Adrenal gland (tissue), 12 donors: ENCODE results near the gene SH3GLB2. TPM values are rescaled to one million over a fixed set of nuclear protein-coding genes. Genes with fewer than 3 reads are reported as not detected.

Experiments used
- DNase-seq, 7 donors: peaks; one replicate each; pipeline ENCODE4 v3.0.0-alpha.2; 2019 to 2020
- H3K27ac ChIP-seq, 5 donors: fragments of 200-600 bp; sonication (generic) in 4 of 5; 1 replicate in 3 of 5; 2 replicates in 2 of 5; pipeline versions ENCODE4 v1.5.1 to v1.8.0; 2016 to 2020; ENCODE audit warnings: mild to moderate bottlenecking in 1 of 5
- H3K27me3 ChIP-seq: fragments of 200-600 bp; 2 replicates; pipeline ENCODE4 v1.8.0; 2021
- H3K36me3 ChIP-seq, 2 donors: fragments of 200-600 bp; replicated peaks in 1 of 2; 1 replicate in 1 of 2; 2 replicates in 1 of 2; pipeline versions ENCODE4 v1.5.1 to v1.8.0; 2018 to 2022
- H3K4me1 ChIP-seq, 2 donors: fragments of 200-600 bp; replicated peaks in 1 of 2; 1 replicate in 1 of 2; 2 replicates in 1 of 2; pipeline versions ENCODE4 v1.5.1 to v1.8.0; 2018 to 2021
- H3K4me3 ChIP-seq, 4 donors: fragments of 200-600 bp; sonication (generic) in 3 of 4; one replicate each; pipeline ENCODE4 v1.5.1; 2016 to 2018
- H3K9me3 ChIP-seq, 3 donors: fragments of 200-600 bp; sonication (generic) in 1 of 3; replicated peaks in 1 of 3; 1 replicate in 2 of 3; 2 replicates in 1 of 3; pipeline versions ENCODE4 v1.5.1 to v1.8.0; 2016 to 2021
- POLR2A ChIP-seq, 2 donors: fragments of 450-650 bp; IDR thresholded peaks; one replicate each; pipeline ENCODE4 v1.6.1; 2017; ENCODE audit warnings: antibody characterized with exemption in 2 of 2, mild to moderate bottlenecking in 2 of 2, moderate library complexity in 1 of 2
- WGBS, 4 donors: extraction: QIAGEN DNeasy Blood & Tissue Kit in 2 of 4; methylation state at CpG; one replicate each; pipeline versions ENCODE4 v1.1.5 to v1.1.7; 2013 to 2017; 5-methylcytosine and 5-hydroxymethylcytosine counted together
- intact Hi-C, 2 donors: fragments of 100-400 bp; cut with DNase I; formaldehyde crosslinking; loops; one replicate each; pipeline versions ENCODE4 v1.14.1 to v1.15.0; 2022 to 2023
- polyA plus RNA-seq, 3 donors: library from polyadenylated mRNA; stranded (reverse); fragments of 200-250 nt in 2 of 3; fragments of 350-450 nt in 1 of 3; fragmentation: Illumina TruSeq in 1 of 3; extraction: RNeasy Lipid Tissue Mini Kit (QIAGEN cat#74804) in 1 of 3; gene quantifications; one replicate each; pipeline ENCODE4 v1.2.3, GENCODE V29; 2013 to 2014
- total RNA-seq, 9 donors: library from RNA; depleted of rRNA in 4 of 9; stranded (reverse); fragments of >200 nt in 4 of 9; fragments of 120-200 nt in 1 of 9; fragmentation: NEBNext Ultra II Directional in 1 of 9; extraction: Animal tissue kit (Norgen Biotek cat#: 25700) in 1 of 9; gene quantifications; one replicate each; pipeline versions ENCODE4 v1.1.0 to v1.2.4, GENCODE V29; 2013 to 2023
- TF ChIP-seq, protein P1 (sequence below), 6 experiments: fragments of 450-650 bp in 4 of 6; fragments of 200-600 bp in 2 of 6; sonication (generic) in 1 of 6; IDR thresholded peaks; 1 replicate in 5 of 6; 2 replicates in 1 of 6; pipeline versions ENCODE4 v1.5.1 to v1.8.0; 2016 to 2021; ENCODE audit warnings: antibody characterized with exemption in 6 of 6, mild to moderate bottlenecking in 2 of 6, moderate library complexity in 1 of 6
- donor health status: healthy with polysubstance abuse.
- donor health status: Bipolar disorder and iron deficiency.
- donor health status: DM: yes; HTN: yes; CAD: no.
- donor health status: DM: no; HTN: no; CAD: no.
- donor health status: DM: no; HTN: no; CAD: no.
- donor health status: DM: yes; HTN: yes; CAD: no.

SH3GLB2 gene
- total and polyA plus RNA-seq, 12 donors = 26.1 to 301 (median 112) TPM

DNA sequence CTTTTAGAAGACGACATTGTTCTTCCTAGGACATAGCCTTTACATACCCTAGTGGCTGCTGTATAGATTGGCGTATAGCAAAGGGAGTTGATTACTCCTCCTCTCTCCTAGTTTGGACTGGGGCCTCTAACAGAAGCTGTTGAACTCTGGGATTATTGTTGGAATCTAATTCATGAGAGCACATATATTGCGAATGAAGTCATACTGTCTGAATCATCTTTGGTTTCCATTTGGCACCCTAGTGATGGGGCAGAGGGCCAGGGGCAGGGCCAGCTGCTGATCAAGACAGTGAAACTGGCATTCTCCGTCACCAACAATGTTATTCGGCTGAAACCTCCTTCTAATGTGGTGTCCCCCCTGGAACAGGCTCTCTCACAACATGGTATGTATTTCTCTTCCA lies 40.3 kb downstream of the SH3GLB2 start:
- Histone ChIP-seq H3K27ac (peak overlapping the region in 2 of 5 donors; percentile 3 to 23), H3K4me3 (no peak overlapping the region), H3K9me3 (no peaks in the 10 kb centered on the region), H3K27me3 (no peaks in the 10 kb centered on the region), H3K36me3 (peaks cover 0 to 88% of the 10 kb centered on the region in 2 donors), H3K4me1 (no peaks in the 10 kb centered on the region)
- peak in 5 of 7 donors; percentile 38 to 75 (median 52) for DNase-seq
- intact Hi-C loops = no loop called here
- TF ChIP-seq, protein P1, sequence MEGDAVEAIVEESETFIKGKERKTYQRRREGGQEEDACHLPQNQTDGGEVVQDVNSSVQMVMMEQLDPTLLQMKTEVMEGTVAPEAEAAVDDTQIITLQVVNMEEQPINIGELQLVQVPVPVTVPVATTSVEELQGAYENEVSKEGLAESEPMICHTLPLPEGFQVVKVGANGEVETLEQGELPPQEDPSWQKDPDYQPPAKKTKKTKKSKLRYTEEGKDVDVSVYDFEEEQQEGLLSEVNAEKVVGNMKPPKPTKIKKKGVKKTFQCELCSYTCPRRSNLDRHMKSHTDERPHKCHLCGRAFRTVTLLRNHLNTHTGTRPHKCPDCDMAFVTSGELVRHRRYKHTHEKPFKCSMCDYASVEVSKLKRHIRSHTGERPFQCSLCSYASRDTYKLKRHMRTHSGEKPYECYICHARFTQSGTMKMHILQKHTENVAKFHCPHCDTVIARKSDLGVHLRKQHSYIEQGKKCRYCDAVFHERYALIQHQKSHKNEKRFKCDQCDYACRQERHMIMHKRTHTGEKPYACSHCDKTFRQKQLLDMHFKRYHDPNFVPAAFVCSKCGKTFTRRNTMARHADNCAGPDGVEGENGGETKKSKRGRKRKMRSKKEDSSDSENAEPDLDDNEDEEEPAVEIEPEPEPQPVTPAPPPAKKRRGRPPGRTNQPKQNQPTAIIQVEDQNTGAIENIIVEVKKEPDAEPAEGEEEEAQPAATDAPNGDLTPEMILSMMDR (IDR thresholded peaks at IDR 0.05) = no peak
- TF ChIP-seq POLR2A (IDR thresholded peaks at IDR 0.05) = no peak
- WGBS, 4 donors = 66 to 95% (median 79%) methylated on average over 4 to 5 of the region's 5 CpGs

DNA sequence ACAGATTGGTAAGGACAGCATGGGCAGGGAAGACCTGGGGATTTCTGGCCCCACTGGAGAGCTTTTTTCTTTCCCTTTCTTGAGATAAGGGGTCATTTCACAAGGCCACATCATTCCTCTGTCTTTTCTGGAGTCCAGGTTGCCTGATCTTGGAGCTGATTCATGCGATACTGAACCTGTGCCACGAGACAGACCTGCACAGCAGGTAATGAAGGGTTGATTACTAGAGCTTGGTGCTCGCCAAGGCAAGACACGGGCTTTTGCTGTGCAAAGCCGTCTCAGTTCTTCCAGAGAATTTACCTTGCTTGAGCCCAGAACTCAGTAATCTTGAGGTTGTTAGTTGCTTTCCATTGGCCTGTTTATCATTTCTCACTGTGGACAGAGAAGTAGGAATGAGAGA lies 41.5 kb downstream of the SH3GLB2 start:
- no peak for DNase-seq
- TF ChIP-seq, protein P1 (IDR thresholded peaks at IDR 0.05) = no peak
- no peak for TF ChIP-seq POLR2A (IDR thresholded peaks at IDR 0.05)
- Histone ChIP-seq H3K4me3 (no peak overlapping the region), H3K36me3 (peaks cover 0 to 90% of the 10 kb centered on the region in 2 donors), H3K4me1 (no peaks in the 10 kb centered on the region), H3K9me3 (no peaks in the 10 kb centered on the region), H3K27ac (no peak overlapping the region), H3K27me3 (no peaks in the 10 kb centered on the region)
- 88 to 97% (median 94%) methylated on average over 5 of the region's 5 CpGs for WGBS, 4 donors
- intact Hi-C loops = no loop called here

DNA sequence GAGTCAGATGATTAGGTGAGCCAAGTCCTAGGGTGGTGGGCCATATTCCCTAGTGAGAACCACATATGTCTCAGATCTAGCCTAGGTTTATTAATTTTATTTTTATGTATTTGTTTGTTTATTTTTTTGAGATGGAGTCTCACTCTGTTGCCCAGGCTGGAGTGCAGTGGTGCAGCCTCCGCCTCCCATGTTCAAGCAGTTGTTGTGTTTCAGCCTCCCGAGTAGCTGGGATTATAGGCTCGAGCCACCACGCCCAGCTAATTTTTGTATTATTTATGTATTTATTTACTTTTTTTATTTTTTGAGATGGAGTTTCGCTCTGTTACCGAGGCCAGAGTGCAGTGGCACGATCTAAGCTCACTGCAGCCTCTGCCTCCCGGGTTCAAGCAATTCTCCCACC lies 44.6 kb downstream of the SH3GLB2 start:
- no peak overlapping the region for H3K27ac ChIP-seq
- no peak overlapping the region for H3K4me3 ChIP-seq
- H3K36me3 ChIP-seq = peaks cover 0 to 88% of the 10 kb centered on the region in 2 donors
- H3K4me1 ChIP-seq = no peaks in the 10 kb centered on the region
- H3K9me3 ChIP-seq = no peaks in the 10 kb centered on the region
- H3K27me3 ChIP-seq = no peaks in the 10 kb centered on the region
- intact Hi-C loops = no loop called here
- TF ChIP-seq, protein P1 (IDR thresholded peaks at IDR 0.05) = no peak
- no peak for TF ChIP-seq POLR2A (IDR thresholded peaks at IDR 0.05)
- DNase-seq = no peak
- 95 to 97% (median 96%) methylated on average over 8 of the region's 8 CpGs for WGBS, 4 donors

DNA sequence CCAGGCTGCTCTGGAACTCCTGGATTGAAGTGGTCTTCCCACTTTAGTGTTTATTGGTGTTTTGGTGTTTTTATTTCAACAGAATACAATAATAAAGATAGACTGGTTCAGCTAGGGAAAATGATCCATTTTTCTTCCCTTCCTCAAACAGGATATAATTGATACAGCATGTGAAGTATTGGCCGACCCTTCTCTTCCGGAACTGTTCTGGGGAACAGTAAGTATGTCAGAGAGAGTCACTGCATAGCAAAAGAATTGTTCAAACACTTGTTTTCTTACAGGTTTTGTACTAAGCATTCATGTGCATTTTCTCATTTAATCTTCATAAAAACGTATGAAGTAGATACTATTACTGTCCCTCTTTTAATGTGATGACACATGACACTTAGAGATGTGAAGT lies 49.0 kb downstream of the SH3GLB2 start:
- WGBS, 4 donors = 89 to 92% (median 91%) methylated on average over 3 of the region's 3 CpGs
- peaks cover 0 to 87% of the 10 kb centered on the region in 2 donors for H3K36me3 ChIP-seq
- TF ChIP-seq, protein P1 (IDR thresholded peaks at IDR 0.05) = no peak
- TF ChIP-seq POLR2A (IDR thresholded peaks at IDR 0.05) = no peak
- no peak for DNase-seq
- no peaks in the 10 kb centered on the region for H3K27me3 ChIP-seq
- no peak overlapping the region for H3K4me3 ChIP-seq
- H3K27ac ChIP-seq = no peak overlapping the region
- intact Hi-C loops = no loop called here
- H3K4me1 ChIP-seq = no peaks in the 10 kb centered on the region
- H3K9me3 ChIP-seq = no peaks in the 10 kb centered on the region
